Heart left ventricle (tissue), 13 donors: ENCODE measurements around the gene PKP1.

Experiments used
- CTCF ChIP-seq, 12 donors: fragments of 200-600 bp; sonication (generic) in 4 of 12; IDR thresholded peaks; one replicate each; pipeline versions ENCODE4 v1.5.0 to v1.8.0; 2018 to 2022; ENCODE audit warnings: antibody characterized with exemption in 12 of 12, mild to moderate bottlenecking in 5 of 12
- POLR2A ChIP-seq, 2 donors: fragments of 450-650 bp; IDR thresholded peaks; one replicate each; pipeline ENCODE4 v1.6.1; 2017; ENCODE audit warnings: antibody characterized with exemption in 2 of 2, mild to moderate bottlenecking in 2 of 2, moderate library complexity in 2 of 2
- donor health status: ischemic (EF 13 %, LVEDD 7.1; RV severe dilation, severe dysfunction).
- donor health status: DM: no; HTN: yes; CAD: no.
- donor health status: DM: no; HTN: no; CAD: no.
- donor health status: ischemic (EF 25% LVEDD 6.9; RV normal size, moderate dysfunction).
- donor health status: ischemic (EF 25% LVEDD 5.7; RV mildly dilated, moderate dysfunction).
- donor health status: ischemic (EF 35%, LVEDD 5.7; RV mildly dilated, moderate dysfunction).
- donor health status: nonischemic (EF 11% LVEDD 7.7; RV severe dilation, severe dysfunction).
- donor health status: DM: yes; HTN: yes; CAD: no.
- donor health status: PGD.
- donor health status: ischemic (EF 29% LVEDD 5.4; RV normal size, mild dysfunction).
- donor health status: nonischemic (EF 23%, LVEDD 6.1; RV moderate dilation, normal function).

- no peak for TF ChIP-seq CTCF (IDR thresholded peaks at IDR 0.05)
- TF ChIP-seq POLR2A (IDR thresholded peaks at IDR 0.05): no peak
Measured at GRCh38 chr1:201316556-201316955, 33.2 kb downstream of the PKP1 start.
